SK-N-MC (cell line): ENCODE data around the gene ADAMTS18.

Source experiments
- DNase-seq: peaks from one replicate; pipeline ENCODE4 v3.0.0-alpha.2; 2011; ENCODE audit warnings: low read depth, low spot score
- H3K27ac ChIP-seq: fragments of 200-600 bp; sonication (generic); 2 replicates; pipeline ENCODE4 v1.5.1; 2016; ENCODE audit warnings: mixed run types
- H3K36me3 ChIP-seq: fragments of 200-600 bp; sonication (generic); 2 replicates; pipeline ENCODE4 v1.6.1; 2017; ENCODE audit warnings: antibody characterized with exemption, low read length, mixed read lengths; ENCODE audit not compliant: insufficient read depth
- H3K4me3 ChIP-seq: fragments of 200-600 bp; sonication (generic); 2 replicates; pipeline ENCODE4 v1.5.1; 2016
- H3K9ac ChIP-seq: fragments of 200-600 bp; sonication (generic); 2 replicates; pipeline ENCODE4 v1.8.0; 2017; ENCODE audit warnings: mixed run types, mixed read lengths; ENCODE audit not compliant: insufficient read length
- H3K9me3 ChIP-seq: fragments of 200-600 bp; sonication (generic); 2 replicates; pipeline ENCODE4 v1.6.1; 2017; ENCODE audit warnings: low read depth, mild to moderate bottlenecking, antibody characterized with exemption, low read length, moderate library complexity, mixed read lengths
- EZH2 ChIP-seq: fragments of 200-600 bp; sonication (generic); IDR thresholded peaks from one replicate; pipeline ENCODE4 v1.6.1; 2017; ENCODE audit warnings: antibody characterized with exemption
- FOXP2 ChIP-seq: optimal IDR thresholded peaks from 2 replicates; pipeline ENCODE3; 2011; ENCODE audit warnings: mild to moderate bottlenecking, moderate library complexity; ENCODE audit not compliant: insufficient read depth; ENCODE audit errors: extremely low read length, control extremely low read depth
- POLR2AphosphoS5 ChIP-seq: IDR thresholded peaks from 2 replicates; pipeline ENCODE4 v1.6.1; 2012; ENCODE audit warnings: mild to moderate bottlenecking, low read depth, low read length, borderline replicate concordance

The ADAMTS18 gene

GRCh38 chr16:77373726-77374125 lies 61.1 kb downstream of the ADAMTS18 start:
- no peaks in the 10 kb centered on the region for H3K9me3 ChIP-seq
- H3K27ac ChIP-seq, result no peak overlapping the region
- no peak for DNase-seq

GRCh38 chr16:77364770-77365169 lies 70.1 kb downstream of the ADAMTS18 start:
- no peak for TF ChIP-seq FOXP2
- no peak for TF ChIP-seq EZH2
- no peak for TF ChIP-seq POLR2AphosphoS5
- Histone ChIP-seq H3K4me3 (no peak overlapping the region), H3K27ac (no peak overlapping the region), H3K9me3 (no peaks in the 10 kb centered on the region), H3K9ac (no peak overlapping the region), H3K36me3 (no peaks in the 10 kb centered on the region)
- no peak for DNase-seq

More at GRCh38 chr16:77373726-77374125, 61.1 kb downstream of the ADAMTS18 start:
- H3K4me3 ChIP-seq, result no peak overlapping the region
- H3K36me3 ChIP-seq, result no peaks in the 10 kb centered on the region
- TF ChIP-seq EZH2 (no peak), FOXP2 (no peak), POLR2AphosphoS5 (no peak)
- no peak overlapping the region for H3K9ac ChIP-seq

GRCh38 chr16:77359065-77359502 lies 75.8 kb downstream of the ADAMTS18 start:
- H3K27ac ChIP-seq, result no peak overlapping the region
- TF ChIP-seq FOXP2 (no peak), POLR2AphosphoS5 (no peak), EZH2 (no peak)
- no peak overlapping the region for H3K9ac ChIP-seq
- H3K9me3 ChIP-seq, result no peaks in the 10 kb centered on the region
- H3K36me3 ChIP-seq, result no peaks in the 10 kb centered on the region
- no peak overlapping the region for H3K4me3 ChIP-seq
- DNase-seq, result no peak

- H3K27ac ChIP-seq, result no peak overlapping the region
- no peak overlapping the region for H3K9ac ChIP-seq
- H3K4me3 ChIP-seq, result no peak overlapping the region
- no peaks in the 10 kb centered on the region for H3K9me3 ChIP-seq
- TF ChIP-seq EZH2 (no peak), FOXP2 (no peak)
- H3K36me3 ChIP-seq, result no peaks in the 10 kb centered on the region
- DNase-seq, result no peak
Observed at GRCh38 chr16:77353587-77354263, 81.1 kb downstream of the ADAMTS18 start.

- Histone ChIP-seq H3K36me3 (no peaks in the 10 kb centered on the region), H3K4me3 (no peak overlapping the region), H3K9me3 (no peaks in the 10 kb centered on the region), H3K9ac (no peak overlapping the region), H3K27ac (no peak overlapping the region)
- TF ChIP-seq POLR2AphosphoS5, result no peak
- no peak for TF ChIP-seq FOXP2
- no peak for TF ChIP-seq EZH2
- no peak for DNase-seq
Observed at GRCh38 chr16:77344341-77344740, 90.5 kb downstream of the ADAMTS18 start.

GRCh38 chr16:77336637-77337036 lies 98.2 kb downstream of the ADAMTS18 start:
- TF ChIP-seq FOXP2, result no peak
- TF ChIP-seq POLR2AphosphoS5, result no peak
- no peak for TF ChIP-seq EZH2
- no peaks in the 10 kb centered on the region for H3K36me3 ChIP-seq
- H3K4me3 ChIP-seq, result no peak overlapping the region
- H3K27ac ChIP-seq, result no peak overlapping the region
- no peaks in the 10 kb centered on the region for H3K9me3 ChIP-seq
- no peak overlapping the region for H3K9ac ChIP-seq
- no peak for DNase-seq

- Histone ChIP-seq H3K27ac (no peak overlapping the region), H3K9ac (no peak overlapping the region), H3K9me3 (no peaks in the 10 kb centered on the region), H3K36me3 (no peaks in the 10 kb centered on the region), H3K4me3 (no peak overlapping the region)
- DNase-seq, result no peak
- TF ChIP-seq EZH2, result no peak
- TF ChIP-seq FOXP2, result no peak
- TF ChIP-seq POLR2AphosphoS5, result no peak
Observed at GRCh38 chr16:77335652-77336234, 99.1 kb downstream of the ADAMTS18 start.

GRCh38 chr16:77332792-77333191 lies 102.0 kb downstream of the ADAMTS18 start:
- H3K9ac ChIP-seq, result no peak overlapping the region
- TF ChIP-seq FOXP2, result no peak
- no peak for TF ChIP-seq EZH2
- TF ChIP-seq POLR2AphosphoS5, result no peak
- no peak overlapping the region for H3K27ac ChIP-seq
- H3K9me3 ChIP-seq, result no peaks in the 10 kb centered on the region
- H3K4me3 ChIP-seq, result no peak overlapping the region
- DNase-seq, result no peak
- H3K36me3 ChIP-seq, result no peaks in the 10 kb centered on the region
